Skeletal muscle cell (primary cell): Measurements from ENCODE around the gene TECPR1.

Experiments used
- DNase-seq: peaks from one replicate; pipeline ENCODE4 v3.0.0-alpha.2; 2010; ENCODE audit warnings: low read depth
- H3K4me3 ChIP-seq: 2 replicates; pipeline ENCODE4 v1.5.1; 2011; ENCODE audit warnings: low read depth, mild to moderate bottlenecking, control low read depth, low read length, moderate library complexity

TECPR1 gene

GRCh38 chr7:98251231-98251600 lies 816 bp downstream of the TECPR1 start:
- no peak for DNase-seq
- peak overlapping the region; percentile 92 for H3K4me3 ChIP-seq

- no peak for DNase-seq
- H3K4me3 ChIP-seq = no peak overlapping the region
Observed at GRCh38 chr7:98250789-98251188, 1.2 kb downstream of the TECPR1 start.

DNA sequence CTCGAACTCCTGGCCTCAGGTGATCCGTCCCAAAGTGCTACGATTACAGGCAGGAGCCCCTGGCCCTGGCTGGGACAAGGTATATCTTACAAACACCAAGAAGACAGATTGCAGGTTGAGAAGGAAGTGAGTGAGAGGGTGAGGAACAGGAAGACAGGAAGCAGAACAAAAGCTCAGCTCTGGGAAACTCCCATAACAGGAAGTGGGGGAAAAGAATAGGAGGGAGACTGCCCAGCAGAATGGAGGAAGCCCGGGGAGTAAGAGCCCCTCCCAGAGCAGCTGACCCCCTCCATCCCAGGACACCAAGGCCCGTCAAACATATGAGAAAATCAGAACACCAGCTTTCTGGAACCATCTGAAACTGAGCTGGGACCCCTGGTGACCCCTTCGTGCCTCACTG lies 2.9 kb downstream of the TECPR1 start:
- no peak overlapping the region for H3K4me3 ChIP-seq
- no peak for DNase-seq

DNA sequence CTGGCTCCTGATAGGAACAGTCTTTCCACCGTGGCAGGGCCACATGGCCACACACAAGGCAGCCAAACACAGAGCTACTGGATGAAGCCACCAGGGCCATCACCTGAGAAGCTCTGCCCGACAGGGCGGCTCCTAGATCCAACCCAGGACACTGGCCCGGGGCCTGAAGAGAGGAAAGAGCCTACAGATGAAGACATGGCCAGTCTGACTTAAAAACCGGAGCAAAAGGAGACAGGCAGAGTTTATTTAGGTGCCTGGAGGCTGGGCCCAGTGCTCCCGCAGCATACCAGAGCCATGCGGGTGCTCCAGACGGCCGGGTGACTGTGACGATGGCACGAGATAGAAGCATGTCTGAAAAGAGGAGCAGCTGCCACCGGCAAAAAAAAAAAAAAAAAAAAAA lies 3.9 kb downstream of the TECPR1 start:
- H3K4me3 ChIP-seq = no peak overlapping the region
- no peak for DNase-seq

DNA sequence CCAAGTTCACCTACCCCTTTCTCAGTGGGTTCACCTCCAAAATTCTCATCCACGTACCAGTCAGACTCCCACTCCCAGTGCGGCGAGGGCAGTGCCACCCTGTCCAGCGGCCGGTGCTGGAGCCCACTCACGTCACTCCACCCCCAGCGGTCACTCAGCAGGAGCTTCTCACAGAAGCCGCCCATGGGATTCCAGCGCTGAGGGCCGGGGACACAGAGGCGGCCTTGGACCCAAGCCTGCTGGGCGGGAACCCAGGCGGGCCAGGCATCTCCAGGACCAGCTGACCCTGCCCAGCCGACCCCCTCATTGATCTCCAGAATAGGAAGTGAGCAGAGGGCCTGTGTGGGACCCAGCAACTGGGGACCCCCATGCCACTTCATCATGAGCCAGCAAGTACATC lies 7.2 kb downstream of the TECPR1 start:
- no peak for DNase-seq
- no peak overlapping the region for H3K4me3 ChIP-seq

DNA sequence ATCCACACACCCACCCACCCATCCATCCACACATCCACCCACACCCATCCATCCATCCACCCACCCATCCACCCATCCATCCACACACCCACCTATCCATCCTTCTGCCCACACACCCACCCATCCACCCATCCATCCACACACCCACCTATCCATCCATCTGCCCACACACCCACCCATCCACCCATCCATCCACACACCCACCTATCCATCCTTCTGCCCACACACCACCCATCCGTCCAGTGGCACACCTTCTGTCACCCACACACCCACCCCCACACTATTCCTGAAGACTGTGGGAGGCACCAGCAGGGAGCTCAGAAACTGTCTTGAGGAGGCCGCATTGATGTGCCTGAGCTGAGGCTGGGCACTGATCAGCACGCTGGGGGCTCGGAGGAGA lies 9.1 kb downstream of the TECPR1 start:
- no peak for DNase-seq
- H3K4me3 ChIP-seq = no peak overlapping the region

DNA sequence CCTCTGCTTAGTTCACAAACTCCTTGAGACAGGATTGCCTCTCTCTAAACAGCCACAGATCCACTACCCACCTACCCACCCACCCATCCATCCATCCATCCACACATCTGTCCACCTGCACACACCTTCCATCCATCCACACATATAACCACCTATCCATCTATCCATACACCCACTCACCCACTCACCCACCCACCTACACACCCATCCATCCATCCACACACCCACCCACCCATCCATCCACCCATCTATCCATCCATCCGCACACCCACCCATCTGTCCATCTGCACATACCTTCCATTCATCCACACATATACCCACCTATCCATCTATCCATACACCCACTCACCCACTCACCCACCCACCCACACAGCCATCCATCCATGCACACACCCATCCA lies 9.7 kb downstream of the TECPR1 start:
- DNase-seq = no peak
- no peak overlapping the region for H3K4me3 ChIP-seq

DNA sequence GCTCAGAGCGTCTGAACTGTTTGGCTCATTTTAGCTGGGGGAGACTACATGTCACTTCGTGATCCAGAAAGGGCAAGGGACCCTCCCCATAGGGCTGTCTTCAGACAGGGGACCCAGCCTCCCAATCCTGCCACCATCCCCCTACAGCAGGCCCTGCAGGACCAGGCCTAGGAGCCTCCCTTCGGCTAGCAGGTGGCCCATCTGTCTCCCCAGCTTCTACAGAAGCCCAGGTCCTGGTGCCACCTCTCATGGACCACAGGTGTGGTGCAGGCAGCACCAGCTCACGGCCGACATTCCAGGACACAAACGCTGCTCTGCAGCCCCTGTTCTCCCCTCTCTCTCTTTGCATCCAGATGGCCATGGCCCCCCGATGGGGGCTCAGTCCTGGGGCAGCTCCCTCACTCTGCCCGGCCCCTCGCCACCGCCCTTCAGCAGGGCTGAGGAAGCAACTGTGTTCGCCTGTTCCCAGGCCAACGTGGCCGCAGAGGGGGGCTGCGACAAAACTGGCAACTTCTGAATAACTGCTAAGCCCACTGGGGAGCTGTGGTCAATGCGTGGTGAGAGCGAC lies 10.3 kb downstream of the TECPR1 start:
- H3K4me3 ChIP-seq = no peak overlapping the region
- DNase-seq = no peak

- DNase-seq = no peak
- no peak overlapping the region for H3K4me3 ChIP-seq
Observed at GRCh38 chr7:98240961-98241673, 10.9 kb downstream of the TECPR1 start.

- no peak for DNase-seq
- no peak overlapping the region for H3K4me3 ChIP-seq
Observed at GRCh38 chr7:98238976-98239375, 13.1 kb downstream of the TECPR1 start.

GRCh38 chr7:98238076-98238475 lies 14.0 kb downstream of the TECPR1 start:
- no peak overlapping the region for H3K4me3 ChIP-seq
- no peak for DNase-seq

DNA sequence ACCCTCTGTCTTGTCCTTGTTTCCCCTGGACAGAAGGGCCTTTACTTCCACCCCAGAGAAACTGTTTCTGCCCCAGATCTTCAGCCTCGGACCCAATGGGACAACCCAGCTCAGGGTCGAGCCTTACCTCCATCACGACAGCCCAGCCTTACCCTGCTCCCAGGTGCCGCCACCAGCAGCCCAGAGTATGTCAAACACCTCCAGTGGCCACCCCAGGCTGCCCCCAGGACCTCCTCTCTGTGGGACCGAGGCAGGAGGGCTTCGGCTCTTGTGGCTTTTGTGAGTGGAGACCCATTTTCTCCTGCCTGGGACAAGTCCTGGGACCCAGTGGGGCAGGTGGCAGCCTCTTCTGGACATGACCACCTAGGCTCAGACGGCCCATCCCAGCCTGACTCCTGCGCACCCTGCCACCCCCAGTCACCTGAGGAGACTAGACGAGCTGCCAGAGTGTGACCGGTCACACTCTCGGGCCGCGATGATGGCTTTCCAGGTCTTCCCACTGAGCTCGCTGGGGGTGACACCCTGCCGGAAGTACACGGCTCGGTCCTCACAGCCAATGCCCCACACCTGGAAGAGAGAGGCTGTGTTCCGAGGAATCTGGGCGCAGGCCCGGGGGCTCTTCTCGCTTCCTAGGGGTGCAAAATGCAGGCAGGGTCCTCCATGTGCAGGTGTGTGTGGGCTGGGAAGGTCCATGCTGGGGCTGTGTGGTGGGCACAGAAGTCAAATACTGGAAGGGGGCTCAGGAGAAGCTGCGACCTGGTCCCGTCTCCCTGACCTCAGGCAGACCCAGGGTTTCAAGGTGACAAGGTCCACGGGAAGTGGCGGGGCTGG lies 15.5 kb downstream of the TECPR1 start:
- no peak overlapping the region for H3K4me3 ChIP-seq
- DNase-seq = no peak

GRCh38 chr7:98235901-98236300 lies 16.1 kb downstream of the TECPR1 start:
- DNase-seq = no peak
- no peak overlapping the region for H3K4me3 ChIP-seq

DNA sequence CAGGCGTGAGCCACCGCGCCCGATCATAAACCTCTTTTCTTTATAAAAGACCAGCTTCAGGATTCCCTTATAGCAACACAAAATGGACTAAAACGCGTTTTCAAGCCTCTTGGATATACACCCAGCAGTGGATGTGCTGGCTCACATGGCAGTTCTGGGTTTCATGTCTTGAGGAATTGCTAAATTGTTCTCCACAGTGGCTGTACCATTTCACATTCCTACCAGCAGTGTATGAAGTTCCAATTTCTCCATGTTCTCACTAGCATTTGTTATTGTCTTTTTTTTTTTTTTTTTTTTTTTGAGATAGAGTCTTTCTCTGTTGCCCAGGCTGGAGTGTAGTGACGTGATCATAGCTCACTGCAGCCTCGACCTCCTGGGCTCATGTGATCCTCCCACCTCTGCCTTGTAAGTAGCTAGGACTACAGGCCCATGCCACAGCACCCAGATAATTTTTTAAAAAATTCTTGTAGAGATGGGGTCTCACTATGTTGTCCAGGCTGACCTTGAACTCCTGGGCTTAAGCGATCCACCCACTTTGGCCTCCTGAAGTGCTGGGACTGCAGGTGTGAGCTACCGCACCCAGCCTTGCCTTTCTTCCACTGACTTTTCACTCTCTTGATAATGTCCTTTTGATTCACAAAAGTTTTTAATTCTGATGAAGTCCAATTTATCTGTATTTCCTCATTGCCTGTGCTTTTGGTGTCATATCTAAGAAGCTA lies 17.4 kb downstream of the TECPR1 start:
- DNase-seq = no peak
- no peak overlapping the region for H3K4me3 ChIP-seq

- no peak for DNase-seq
- H3K4me3 ChIP-seq = no peak overlapping the region
Observed at GRCh38 chr7:98233219-98234070, 18.6 kb downstream of the TECPR1 start.

GRCh38 chr7:98232799-98233198 lies 19.2 kb downstream of the TECPR1 start:
- no peak for DNase-seq
- no peak overlapping the region for H3K4me3 ChIP-seq

DNA sequence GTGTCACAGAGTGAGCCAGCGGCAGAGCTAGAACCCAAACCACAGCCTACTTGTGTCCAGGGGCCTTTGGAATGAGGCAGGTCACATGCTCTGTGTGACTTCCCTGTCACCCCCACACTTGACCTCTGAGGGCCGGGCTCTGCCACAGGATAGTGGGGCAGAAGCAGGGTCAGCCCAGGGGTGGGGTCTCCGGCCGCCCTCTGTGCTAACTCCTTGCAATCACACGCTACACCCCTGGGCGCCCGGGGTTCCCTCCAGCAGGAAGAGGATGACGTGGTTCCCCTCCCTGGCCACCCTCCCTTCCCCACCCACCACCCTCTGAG lies 19.8 kb downstream of the TECPR1 start:
- no peak for DNase-seq
- no peak overlapping the region for H3K4me3 ChIP-seq

DNA sequence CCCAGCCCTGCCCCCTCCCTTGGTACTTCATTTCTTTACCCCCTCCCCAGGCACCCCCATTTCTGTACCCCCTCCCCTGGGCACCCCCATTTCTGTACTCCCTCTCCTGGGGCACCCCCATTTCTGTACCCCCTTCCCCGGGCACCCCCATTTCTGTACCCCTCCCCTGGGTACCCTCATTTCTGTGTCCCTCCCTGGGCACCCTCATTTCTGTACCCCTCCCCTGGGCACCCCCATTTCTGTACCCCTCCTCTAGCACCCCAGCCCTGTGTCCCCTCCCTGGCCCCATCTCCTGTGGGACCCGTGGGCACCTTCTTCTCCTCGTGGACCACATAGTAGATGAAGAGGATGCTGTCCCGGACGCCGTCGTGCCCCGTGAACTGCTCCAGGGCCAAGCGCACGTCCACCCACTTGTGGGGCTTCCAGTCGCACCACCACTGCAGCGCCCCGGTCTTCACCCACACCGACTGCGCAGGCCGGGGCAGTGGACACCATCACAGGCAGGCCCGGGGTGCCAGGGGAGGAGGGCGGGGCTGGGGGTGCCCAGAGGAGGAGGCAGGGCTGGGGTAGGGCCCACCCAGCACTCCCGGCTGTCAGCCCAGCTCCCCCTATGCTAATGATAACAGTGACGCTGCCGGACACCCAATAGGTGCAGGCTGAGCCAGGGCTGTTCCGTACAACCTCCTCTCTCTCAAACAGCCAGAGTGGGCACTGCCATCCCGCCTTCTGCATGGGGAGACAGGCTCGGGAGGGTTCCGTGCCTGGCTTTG lies 20.4 kb downstream of the TECPR1 start:
- no peak for DNase-seq
- no peak overlapping the region for H3K4me3 ChIP-seq
